ENCODE results near the gene TTF2. TPM values are rescaled to one million over a fixed set of nuclear protein-coding genes. Genes with fewer than 3 reads are reported as not detected.

Gene TTF2
- total and polyA plus RNA-seq, 2 experiments from 2014 or later = 84.7 to 85.4 TPM

DNA sequence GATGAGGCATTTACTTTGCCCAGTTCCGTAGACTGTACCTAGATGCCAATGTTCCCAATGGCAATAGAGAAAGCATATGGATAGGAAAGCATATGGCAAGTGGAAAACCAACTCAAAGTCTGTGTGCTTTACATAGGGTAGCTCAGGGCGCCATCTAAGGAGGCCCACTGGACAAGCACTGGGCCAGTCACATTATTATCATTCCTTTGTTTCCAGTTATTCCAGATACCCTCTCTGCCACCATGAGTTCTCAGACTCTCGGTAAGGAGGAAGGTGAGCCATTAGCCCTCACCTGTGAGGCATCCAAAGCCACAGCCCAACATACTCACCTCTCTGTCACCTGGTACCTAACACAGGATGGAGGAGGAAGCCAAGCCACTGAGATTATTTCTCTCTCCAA, 48.8 kb upstream of the TTF2 start:
- DNase-seq (ENCODE audit: low spot score) = no peak
- Mint-ChIP-seq H3K9me3 (no peaks in the 10 kb centered on the region), H3K27ac (no peak overlapping the region), H3K4me1 (peaks cover 34% of the 10 kb centered on the region), H3K27me3 (ENCODE audit: insufficient read depth, low read depth, poor library complexity) (no peaks in the 10 kb centered on the region), H3K4me3 (no peak overlapping the region), H3K36me3 (ENCODE audit: low read depth) (no peaks in the 10 kb centered on the region)
- Histone ChIP-seq H3F3A (replicated peaks; ENCODE audit: low read depth) (no peaks in the 10 kb centered on the region), H3K36me3 (ENCODE audit: insufficient read depth) (no peaks in the 10 kb centered on the region), H3K9me2 (ENCODE audit: insufficient read depth) (peaks cover 4% of the 10 kb centered on the region; the same call in 1 of the 2 replicates), H3K27ac (ENCODE audit: low read depth) (no peak overlapping the region), H2AFZ (no peak overlapping the region), H4K20me1 (replicated peaks; ENCODE audit: insufficient read depth) (no peaks in the 10 kb centered on the region), H3K79me2 (replicated peaks; ENCODE audit: insufficient read depth) (no peaks in the 10 kb centered on the region), H3K27me3 (ENCODE audit: insufficient read depth) (no peaks in the 10 kb centered on the region), H3K4me2 (no peak overlapping the region), H3K4me1 (ENCODE audit: insufficient read depth) (peaks cover 5% of the 10 kb centered on the region; the same call in 1 of the 2 replicates), H3K4me3 (no peak overlapping the region)
- TF ChIP-seq, protein P1, sequence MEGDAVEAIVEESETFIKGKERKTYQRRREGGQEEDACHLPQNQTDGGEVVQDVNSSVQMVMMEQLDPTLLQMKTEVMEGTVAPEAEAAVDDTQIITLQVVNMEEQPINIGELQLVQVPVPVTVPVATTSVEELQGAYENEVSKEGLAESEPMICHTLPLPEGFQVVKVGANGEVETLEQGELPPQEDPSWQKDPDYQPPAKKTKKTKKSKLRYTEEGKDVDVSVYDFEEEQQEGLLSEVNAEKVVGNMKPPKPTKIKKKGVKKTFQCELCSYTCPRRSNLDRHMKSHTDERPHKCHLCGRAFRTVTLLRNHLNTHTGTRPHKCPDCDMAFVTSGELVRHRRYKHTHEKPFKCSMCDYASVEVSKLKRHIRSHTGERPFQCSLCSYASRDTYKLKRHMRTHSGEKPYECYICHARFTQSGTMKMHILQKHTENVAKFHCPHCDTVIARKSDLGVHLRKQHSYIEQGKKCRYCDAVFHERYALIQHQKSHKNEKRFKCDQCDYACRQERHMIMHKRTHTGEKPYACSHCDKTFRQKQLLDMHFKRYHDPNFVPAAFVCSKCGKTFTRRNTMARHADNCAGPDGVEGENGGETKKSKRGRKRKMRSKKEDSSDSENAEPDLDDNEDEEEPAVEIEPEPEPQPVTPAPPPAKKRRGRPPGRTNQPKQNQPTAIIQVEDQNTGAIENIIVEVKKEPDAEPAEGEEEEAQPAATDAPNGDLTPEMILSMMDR (conservative IDR thresholded peaks at IDR 0.05; ENCODE audit: low read depth in 2 of 2) = peak in 1 of 2 experiments; percentile 26; a peak in 1 of 4 replicates
- TF ChIP-seq JUNB (IDR thresholded peaks at IDR 0.05; ENCODE audit: unreplicated experiment) = no peak
- ATAC-seq = no peak

DNA sequence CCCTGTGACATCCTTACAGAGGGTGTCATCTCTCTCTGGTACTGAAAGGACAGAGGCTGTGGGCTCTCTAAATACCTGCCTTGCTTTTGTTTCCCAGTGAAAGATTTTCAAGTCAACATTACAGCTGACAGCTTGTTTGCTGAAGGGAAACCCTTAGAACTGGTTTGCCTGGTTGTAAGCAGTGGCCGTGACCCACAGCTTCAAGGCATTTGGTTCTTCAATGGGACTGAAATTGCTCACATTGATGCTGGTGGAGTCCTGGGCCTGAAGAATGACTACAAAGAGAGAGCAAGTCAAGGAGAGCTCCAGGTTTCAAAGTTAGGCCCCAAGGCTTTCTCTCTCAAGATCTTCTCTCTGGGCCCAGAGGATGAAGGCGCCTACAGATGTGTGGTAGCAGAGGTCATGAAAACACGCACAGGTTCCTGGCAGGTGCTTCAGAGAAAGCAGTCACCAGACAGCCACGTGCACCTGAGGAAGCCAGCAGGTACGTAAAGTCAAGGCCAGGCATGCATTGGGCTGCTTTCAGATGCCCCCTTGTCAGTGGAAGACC, 46.7 kb upstream of the TTF2 start:
- no peaks in the 10 kb centered on the region for H3F3A ChIP-seq (replicated peaks; ENCODE audit: low read depth)
- H3K4me3 Mint-ChIP-seq = no peak overlapping the region
- H4K20me1 ChIP-seq (replicated peaks; ENCODE audit: insufficient read depth) = no peaks in the 10 kb centered on the region
- no peaks in the 10 kb centered on the region for H3K36me3 ChIP-seq (ENCODE audit: insufficient read depth)
- H3K79me2 ChIP-seq (replicated peaks; ENCODE audit: insufficient read depth) = no peaks in the 10 kb centered on the region
- H3K4me1 Mint-ChIP-seq = peaks cover 34% of the 10 kb centered on the region
- no peak overlapping the region for H3K27ac ChIP-seq (ENCODE audit: low read depth)
- H3K4me1 ChIP-seq (ENCODE audit: insufficient read depth) = peaks cover 5% of the 10 kb centered on the region; the same call in 1 of the 2 replicates
- H2AFZ ChIP-seq = no peak overlapping the region
- H3K36me3 Mint-ChIP-seq (ENCODE audit: low read depth) = no peaks in the 10 kb centered on the region
- ATAC-seq (no peak), DNase-seq (ENCODE audit: low spot score) (no peak)
- no peaks in the 10 kb centered on the region for H3K9me3 Mint-ChIP-seq
- no peak overlapping the region for H3K27ac Mint-ChIP-seq
- no peaks in the 10 kb centered on the region for H3K27me3 ChIP-seq (ENCODE audit: insufficient read depth)
- H3K4me3 ChIP-seq = no peak overlapping the region
- no peak overlapping the region for H3K4me2 ChIP-seq
- peaks cover 4% of the 10 kb centered on the region; the same call in 1 of the 2 replicates for H3K9me2 ChIP-seq (ENCODE audit: insufficient read depth)
- no peaks in the 10 kb centered on the region for H3K27me3 Mint-ChIP-seq (ENCODE audit: insufficient read depth, low read depth, poor library complexity)
- TF ChIP-seq, protein P1 (conservative IDR thresholded peaks at IDR 0.05; ENCODE audit: low read depth in 2 of 2) = no peak
- TF ChIP-seq, protein P2, sequence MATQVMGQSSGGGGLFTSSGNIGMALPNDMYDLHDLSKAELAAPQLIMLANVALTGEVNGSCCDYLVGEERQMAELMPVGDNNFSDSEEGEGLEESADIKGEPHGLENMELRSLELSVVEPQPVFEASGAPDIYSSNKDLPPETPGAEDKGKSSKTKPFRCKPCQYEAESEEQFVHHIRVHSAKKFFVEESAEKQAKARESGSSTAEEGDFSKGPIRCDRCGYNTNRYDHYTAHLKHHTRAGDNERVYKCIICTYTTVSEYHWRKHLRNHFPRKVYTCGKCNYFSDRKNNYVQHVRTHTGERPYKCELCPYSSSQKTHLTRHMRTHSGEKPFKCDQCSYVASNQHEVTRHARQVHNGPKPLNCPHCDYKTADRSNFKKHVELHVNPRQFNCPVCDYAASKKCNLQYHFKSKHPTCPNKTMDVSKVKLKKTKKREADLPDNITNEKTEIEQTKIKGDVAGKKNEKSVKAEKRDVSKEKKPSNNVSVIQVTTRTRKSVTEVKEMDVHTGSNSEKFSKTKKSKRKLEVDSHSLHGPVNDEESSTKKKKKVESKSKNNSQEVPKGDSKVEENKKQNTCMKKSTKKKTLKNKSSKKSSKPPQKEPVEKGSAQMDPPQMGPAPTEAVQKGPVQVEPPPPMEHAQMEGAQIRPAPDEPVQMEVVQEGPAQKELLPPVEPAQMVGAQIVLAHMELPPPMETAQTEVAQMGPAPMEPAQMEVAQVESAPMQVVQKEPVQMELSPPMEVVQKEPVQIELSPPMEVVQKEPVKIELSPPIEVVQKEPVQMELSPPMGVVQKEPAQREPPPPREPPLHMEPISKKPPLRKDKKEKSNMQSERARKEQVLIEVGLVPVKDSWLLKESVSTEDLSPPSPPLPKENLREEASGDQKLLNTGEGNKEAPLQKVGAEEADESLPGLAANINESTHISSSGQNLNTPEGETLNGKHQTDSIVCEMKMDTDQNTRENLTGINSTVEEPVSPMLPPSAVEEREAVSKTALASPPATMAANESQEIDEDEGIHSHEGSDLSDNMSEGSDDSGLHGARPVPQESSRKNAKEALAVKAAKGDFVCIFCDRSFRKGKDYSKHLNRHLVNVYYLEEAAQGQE (IDR thresholded peaks at IDR 0.05; ENCODE audit: unreplicated experiment) = no peak
- TF ChIP-seq JUNB (IDR thresholded peaks at IDR 0.05; ENCODE audit: unreplicated experiment) (no peak), CREB1 (CRISPR knock-in tag; IDR thresholded peaks at IDR 0.05; ENCODE audit: low read depth) (no peak), POLR2AphosphoS5 (IDR thresholded peaks at IDR 0.05; ENCODE audit: low read depth) (no peak), STAT1 (IDR thresholded peaks at IDR 0.05; ENCODE audit: unreplicated experiment) (no peak), NANOG (IDR thresholded peaks at IDR 0.05; ENCODE audit: borderline replicate concordance) (no peak), ZNF331 (CRISPR knock-in tag; IDR thresholded peaks at IDR 0.05; ENCODE audit: low read depth) (no peak), ZNF114 (CRISPR knock-in tag; IDR thresholded peaks at IDR 0.05) (no peak), EZH2 (IDR thresholded peaks at IDR 0.05; ENCODE audit: low read depth, unreplicated experiment) (no peak)
- TF ChIP-seq, protein P3, sequence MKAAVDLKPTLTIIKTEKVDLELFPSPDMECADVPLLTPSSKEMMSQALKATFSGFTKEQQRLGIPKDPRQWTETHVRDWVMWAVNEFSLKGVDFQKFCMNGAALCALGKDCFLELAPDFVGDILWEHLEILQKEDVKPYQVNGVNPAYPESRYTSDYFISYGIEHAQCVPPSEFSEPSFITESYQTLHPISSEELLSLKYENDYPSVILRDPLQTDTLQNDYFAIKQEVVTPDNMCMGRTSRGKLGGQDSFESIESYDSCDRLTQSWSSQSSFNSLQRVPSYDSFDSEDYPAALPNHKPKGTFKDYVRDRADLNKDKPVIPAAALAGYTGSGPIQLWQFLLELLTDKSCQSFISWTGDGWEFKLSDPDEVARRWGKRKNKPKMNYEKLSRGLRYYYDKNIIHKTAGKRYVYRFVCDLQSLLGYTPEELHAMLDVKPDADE (IDR thresholded peaks at IDR 0.05) = no peak
